Central memory CD8-positive, alpha-beta T cell (primary cell): ENCODE data around the gene HAUS7.

Source experiments
- ATAC-seq: fragments of 150-1000 bp; cut with Tn5 transposase; replicated peaks from 2 replicates; pipeline ENCODE4 v1.10.0; 2022; ENCODE audit warnings: mild to moderate bottlenecking, moderate FRiP score, moderate number of reproducible peaks; ENCODE audit not compliant: poor library complexity, severe bottlenecking; ENCODE audit errors: extremely low read depth
- DNase-seq, 2 donors: peaks; one replicate each; pipeline ENCODE4 v3.0.0; 2021; ENCODE audit warnings: low spot score in 2 of 2
- H3K27ac Mint-ChIP-seq: one replicate; pipeline ENCODE4 v1.8.0; 2022; ENCODE audit warnings: low read depth, mild to moderate bottlenecking, moderate library complexity, mixed read lengths
- H3K27me3 Mint-ChIP-seq: one replicate; pipeline ENCODE4 v1.8.0; 2022; ENCODE audit warnings: mixed read lengths
- H3K36me3 Mint-ChIP-seq: one replicate; pipeline ENCODE4 v1.8.0; 2022; ENCODE audit warnings: mild to moderate bottlenecking, moderate library complexity, mixed read lengths; ENCODE audit not compliant: insufficient read depth
- H3K4me1 Mint-ChIP-seq: one replicate; pipeline ENCODE4 v1.8.0; 2022; ENCODE audit warnings: mixed read lengths
- H3K4me3 Mint-ChIP-seq: one replicate; pipeline ENCODE4 v1.8.0; 2022; ENCODE audit warnings: mild to moderate bottlenecking, moderate library complexity, mixed read lengths
- H3K9me3 Mint-ChIP-seq: one replicate; pipeline ENCODE4 v1.8.0; 2022; ENCODE audit warnings: mixed read lengths

The HAUS7 gene

DNA sequence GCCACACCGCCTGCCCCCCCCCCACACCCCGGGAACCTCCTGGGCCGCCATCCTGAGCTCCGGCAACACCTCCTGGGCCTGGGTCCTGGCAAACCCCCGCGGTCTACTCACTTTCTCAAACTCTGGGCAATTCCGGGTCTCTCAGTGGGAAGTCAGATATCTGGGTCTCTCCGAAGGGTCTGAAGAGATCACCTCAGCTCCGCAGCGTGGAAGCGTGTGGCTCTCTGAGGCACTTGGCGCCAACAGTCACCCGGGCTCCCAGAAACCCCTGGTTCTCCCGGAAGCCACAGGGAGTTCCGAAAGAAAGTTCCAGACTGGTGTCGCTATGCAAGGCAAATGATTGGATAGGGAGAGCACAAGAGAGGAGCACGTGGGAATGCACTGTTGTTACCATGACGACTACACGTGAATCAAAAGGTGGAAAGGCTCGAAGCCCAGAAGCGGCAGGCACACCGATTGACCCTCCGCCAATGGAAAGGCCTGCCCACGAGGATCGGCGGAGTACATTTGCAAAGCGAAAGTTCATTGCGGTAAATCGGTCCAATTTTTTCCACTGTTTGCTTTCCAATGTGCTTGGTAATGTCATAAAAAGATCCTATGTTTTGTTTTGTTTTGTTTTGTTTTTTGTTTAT, 69.1 kb downstream of the HAUS7 start, which contains the start of gene PNMA6E:
TSS of gene PNMA6E (minus strand) at position 218 of the 632 bp plus-strand sequence. CDS start 2,501 bp downstream, outside the sequence.
- H3K4me3 Mint-ChIP-seq: no peak within 1 kb of the TSS
- H3K27me3 Mint-ChIP-seq: no peaks in the 10 kb centered on the region
- no peak for DNase-seq
- no peak within 1 kb of the TSS for H3K27ac Mint-ChIP-seq
- no peak for ATAC-seq
- no peaks in the 10 kb centered on the region for H3K4me1 Mint-ChIP-seq
- H3K9me3 Mint-ChIP-seq: no peaks in the 10 kb centered on the region
- peaks cover 6% of the 10 kb centered on the region for H3K36me3 Mint-ChIP-seq

- ATAC-seq (no peak), DNase-seq (peak; percentile 14 to 38)
- Mint-ChIP-seq H3K4me3 (no peak overlapping the region), H3K27me3 (no peaks in the 10 kb centered on the region), H3K27ac (no peak overlapping the region), H3K36me3 (peaks cover 6% of the 10 kb centered on the region), H3K4me1 (no peaks in the 10 kb centered on the region), H3K9me3 (no peaks in the 10 kb centered on the region)
Measured at GRCh38 chrX:153400146-153401132, 69.9 kb downstream of the HAUS7 start.

- Mint-ChIP-seq H3K36me3 (peaks cover 6% of the 10 kb centered on the region), H3K27ac (no peak overlapping the region), H3K9me3 (no peaks in the 10 kb centered on the region), H3K4me3 (no peak overlapping the region), H3K27me3 (no peaks in the 10 kb centered on the region), H3K4me1 (no peaks in the 10 kb centered on the region)
- no peak for DNase-seq
- no peak for ATAC-seq
Measured at GRCh38 chrX:153398275-153398960, 72.0 kb downstream of the HAUS7 start.
